Measurements from ENCODE around the gene HOXA13. TPM values are rescaled to one million over a fixed set of nuclear protein-coding genes. Genes with fewer than 3 reads are reported as not detected.

The HOXA13 gene
- total and polyA plus RNA-seq, 2 donors (not counting 1 experiment from before 2014, with no cell fraction given): not detected

GRCh38 chr7:27149842-27150567, 49.9 kb downstream of the HOXA13 start:
- no peak for TF ChIP-seq EZH2 (IDR thresholded peaks at IDR 0.05; ENCODE audit: borderline replicate concordance, insufficient read depth, low read depth, low read length, poor library complexity, severe bottlenecking)
- TF ChIP-seq, protein P1, sequence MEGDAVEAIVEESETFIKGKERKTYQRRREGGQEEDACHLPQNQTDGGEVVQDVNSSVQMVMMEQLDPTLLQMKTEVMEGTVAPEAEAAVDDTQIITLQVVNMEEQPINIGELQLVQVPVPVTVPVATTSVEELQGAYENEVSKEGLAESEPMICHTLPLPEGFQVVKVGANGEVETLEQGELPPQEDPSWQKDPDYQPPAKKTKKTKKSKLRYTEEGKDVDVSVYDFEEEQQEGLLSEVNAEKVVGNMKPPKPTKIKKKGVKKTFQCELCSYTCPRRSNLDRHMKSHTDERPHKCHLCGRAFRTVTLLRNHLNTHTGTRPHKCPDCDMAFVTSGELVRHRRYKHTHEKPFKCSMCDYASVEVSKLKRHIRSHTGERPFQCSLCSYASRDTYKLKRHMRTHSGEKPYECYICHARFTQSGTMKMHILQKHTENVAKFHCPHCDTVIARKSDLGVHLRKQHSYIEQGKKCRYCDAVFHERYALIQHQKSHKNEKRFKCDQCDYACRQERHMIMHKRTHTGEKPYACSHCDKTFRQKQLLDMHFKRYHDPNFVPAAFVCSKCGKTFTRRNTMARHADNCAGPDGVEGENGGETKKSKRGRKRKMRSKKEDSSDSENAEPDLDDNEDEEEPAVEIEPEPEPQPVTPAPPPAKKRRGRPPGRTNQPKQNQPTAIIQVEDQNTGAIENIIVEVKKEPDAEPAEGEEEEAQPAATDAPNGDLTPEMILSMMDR (IDR thresholded peaks at IDR 0.05): no peak
- H3K4me1 Mint-ChIP-seq: peaks cover 41% of the 10 kb centered on the region
- DNase-seq (no peak), ATAC-seq (ENCODE audit: low read depth) (no peak)
- WGBS (ENCODE audit: insufficient coverage): 14% methylated on average over 10 of the region's 13 CpGs
- peaks cover 0 to 98% (median 81%) of the 10 kb centered on the region in 4 experiments for H3K27me3 ChIP-seq (replicated peaks in 1 of 4; ENCODE audit: control extremely low read depth in 1 of 4, control insufficient read depth in 3 of 4, insufficient read depth in 4 of 4, low read length in 3 of 4)
- H3K9me3 ChIP-seq (ENCODE audit: control extremely low read depth in 1 of 3, control insufficient read depth in 2 of 3, insufficient read depth in 1 of 3, low read length in 2 of 3): peaks cover 0 to 84% (median 6%) of the 10 kb centered on the region in 3 donors
- peaks cover 10% of the 10 kb centered on the region for H4K20me1 ChIP-seq (ENCODE audit: control insufficient read depth, insufficient read depth, low read length, poor library complexity, severe bottlenecking)
- H3K27me3 Mint-ChIP-seq: peaks cover 71% of the 10 kb centered on the region
- no peak overlapping the region for H3K27ac ChIP-seq (ENCODE audit: low read length in 2 of 2)
- peak overlapping the region; percentile 79 for H3K4me2 ChIP-seq (replicated peaks; ENCODE audit: low read depth, low read length, poor library complexity, severe bottlenecking)
- H3K36me3 ChIP-seq (replicated peaks in 1 of 2; ENCODE audit: control extremely low read depth in 1 of 2, control insufficient read depth in 1 of 2, extremely low read depth in 1 of 2, insufficient read depth in 2 of 2, low read length in 1 of 2): no peaks in the 10 kb centered on the region
- peak overlapping the region; percentile 30 for H3K9ac ChIP-seq (ENCODE audit: low read length)
- H3K27ac Mint-ChIP-seq: no peak overlapping the region
- H3K4me1 ChIP-seq (ENCODE audit: control insufficient read depth in 2 of 2, insufficient read depth in 2 of 2, low read length in 2 of 2): peaks cover 55 to 67% of the 10 kb centered on the region in 2 donors
- H3K79me2 ChIP-seq (ENCODE audit: control insufficient read depth, insufficient read depth, low read length): no peaks in the 10 kb centered on the region
- CTCF ChIA-PET: interaction anchor here (0.6 to 6.9 kb wide), 21 partner anchors 9 to 1298 kb away, joined by 3 to 52 read pairs (median 3); no protein-coding TSS in a partner anchor
- POLR2A ChIA-PET: interaction anchor here (1.0 kb wide), 1 partner anchor 23 kb away, joined by 3 read pairs; no protein-coding TSS in a partner anchor
- no peak overlapping the region for H2AFZ ChIP-seq (ENCODE audit: insufficient read depth, low read depth, low read length, poor library complexity, severe bottlenecking)
- H3K4me3 ChIP-seq (ENCODE audit: control extremely low read depth in 1 of 5, extremely low read depth in 1 of 5, insufficient read depth in 1 of 5, low read depth in 2 of 5, low read length in 4 of 5): peak overlapping the region in 3 of 5 experiments; percentile 4 to 48 (median 33)
- intact Hi-C loops (cut with micrococcal nuclease): loop anchor here (2.0 to 5.0 kb wide), 2 partner anchors 37 to 771 kb away; partner anchors contain the start of gene HOXA11
- no peaks in the 10 kb centered on the region for H3K9me3 Mint-ChIP-seq (ENCODE audit: insufficient read depth)
- peak overlapping the region; percentile 59 for H3K4me3 Mint-ChIP-seq
